HepG2 (cell line): ENCODE measurements around the gene CLPX. TPM values are rescaled to one million over a fixed set of nuclear protein-coding genes. Genes with fewer than 3 reads are reported as not detected.
A peak's percentile ranks its signal among the peaks of the same experiment; 100 is the strongest.

Source experiments
- AGO2 ChIP-seq: fragments of 200-400 bp; formaldehyde crosslinking; optimal IDR thresholded peaks from 2 replicates; pipeline ENCODE3; 2017; ENCODE audit warnings: mild to moderate bottlenecking, low read depth, low read length, moderate library complexity
- ASH2L ChIP-seq: fragments of 300-600, 200-600 bp; sonication (generic); IDR thresholded peaks from 2 replicates; pipeline ENCODE4 v1.7.0; 2017; ENCODE audit warnings: low read depth, mild to moderate bottlenecking, moderate library complexity, mixed read lengths, low read length; ENCODE audit not compliant: insufficient read length
- EP300 ChIP-seq, 3 experiments: sonication (generic) in 1 of 3; formaldehyde crosslinking in 1 of 3; IDR thresholded peaks; 2 replicates each; pipeline versions ENCODE4 v1.5.1 to v1.6.1; 2011 to 2020; ENCODE audit warnings: low read depth in 2 of 3, low read length in 2 of 3, borderline replicate concordance in 1 of 3, improper control_type of control experiment in 1 of 3, mild to moderate bottlenecking in 1 of 3, missing genetic modification reagents in 1 of 3, moderate library complexity in 1 of 3
- KDM5B ChIP-seq: sonication (generic); formaldehyde crosslinking; IDR thresholded peaks from 2 replicates; pipeline ENCODE4 v1.4.0; 2020; ENCODE audit warnings: missing genetic modification reagents, mild to moderate bottlenecking, borderline replicate concordance
- KIAA2018 ChIP-seq: sonication (generic); formaldehyde crosslinking; IDR thresholded peaks from 2 replicates; pipeline ENCODE4 v1.5.0; 2020; ENCODE audit warnings: mild to moderate bottlenecking, missing genetic modification reagents, borderline replicate concordance
- NFKB2 ChIP-seq: sonication (generic); formaldehyde crosslinking; IDR thresholded peaks from 2 replicates; pipeline ENCODE4 v1.4.0; 2020; ENCODE audit warnings: missing genetic modification reagents, borderline replicate concordance
- RFXAP ChIP-seq: sonication (generic); formaldehyde crosslinking; IDR thresholded peaks from 2 replicates; pipeline ENCODE4 v1.4.0; 2020; ENCODE audit warnings: missing genetic modification reagents, borderline replicate concordance
- RNF2 ChIP-seq: fragments of 450-650 bp; conservative IDR thresholded peaks from 2 replicates; pipeline ENCODE4 v1.6.1; 2016; ENCODE audit warnings: low read depth
- SIN3B ChIP-seq: fragments of 150-350 bp; IDR thresholded peaks from 2 replicates; pipeline ENCODE4 v1.6.1; 2014; ENCODE audit warnings: low read length
- SKI ChIP-seq: fragments of 450-650 bp; IDR thresholded peaks from one replicate; pipeline ENCODE4 v1.6.1; 2018; ENCODE audit warnings: mild to moderate bottlenecking; ENCODE audit not compliant: partially characterized antibody
- TCF12 ChIP-seq, 2 experiments: fragments of 450-650 bp in 1 of 2; sonication (generic) in 1 of 2; formaldehyde crosslinking in 1 of 2; IDR thresholded peaks; 2 replicates each; pipeline versions ENCODE4 v1.6.1 to v1.8.0; 2017 to 2022; ENCODE audit warnings: antibody characterized with exemption in 1 of 2, mild to moderate bottlenecking in 1 of 2, missing genetic modification reagents in 1 of 2, moderate library complexity in 1 of 2
- ZBTB43 ChIP-seq: sonication (generic); formaldehyde crosslinking; conservative IDR thresholded peaks from 2 replicates; pipeline ENCODE4 v1.4.0; 2020; ENCODE audit warnings: missing genetic modification reagents
- ZFX ChIP-seq: sonication (generic); formaldehyde crosslinking; IDR thresholded peaks from 2 replicates; pipeline ENCODE4 v1.4.0; 2020; ENCODE audit warnings: mild to moderate bottlenecking, low read depth, missing genetic modification reagents, moderate library complexity
- ZFY ChIP-seq: sonication (generic); formaldehyde crosslinking; IDR thresholded peaks from 2 replicates; pipeline ENCODE4 v1.4.0; 2020; ENCODE audit warnings: missing genetic modification reagents
- ZNF354B ChIP-seq: sonication (generic); formaldehyde crosslinking; IDR thresholded peaks from 2 replicates; pipeline ENCODE4 v1.8.0; 2022; ENCODE audit warnings: mild to moderate bottlenecking, missing genetic modification reagents
- ZNF781 ChIP-seq: sonication (generic); formaldehyde crosslinking; IDR thresholded peaks from 2 replicates; pipeline ENCODE4 v1.5.1; 2020; ENCODE audit warnings: borderline replicate concordance, mild to moderate bottlenecking, missing genetic modification reagents; ENCODE audit errors: not compliant biosample characterization
- polyA plus RNA-seq, 8 experiments: library from polyadenylated mRNA; depleted of rRNA in 3 of 8; stranded (reverse) in 7 of 8; unstranded in 1 of 8; fragments of >200 nt; fragmentation: Illumina TruSeq in 4 of 8; extraction: Trizol in 4 of 8; gene quantifications; 2 replicates each; pipeline versions ENCODE4 v1.2.1 to v1.2.3, GENCODE V29; 2011 to 2016; ENCODE audit warnings: low read depth in 4 of 8, missing spikeins in 1 of 8, mixed read lengths in 1 of 8; ENCODE audit not compliant: insufficient read depth in 1 of 8
- total RNA-seq, 5 experiments: library from RNA; depleted of rRNA; stranded (reverse); fragments of >200 nt; fragmentation: Illumina TruSeq; extraction: Trizol; gene quantifications; 2 replicates each; pipeline ENCODE4 v1.2.3, GENCODE V29; 2016; ENCODE audit warnings: low read depth in 1 of 5

Gene CLPX
- total and polyA plus RNA-seq, 2 of the 13 experiments (the other 11 are each of a cell fraction or from before 2014, with no cell fraction given), result 33.9 to 61.3 TPM

DNA sequence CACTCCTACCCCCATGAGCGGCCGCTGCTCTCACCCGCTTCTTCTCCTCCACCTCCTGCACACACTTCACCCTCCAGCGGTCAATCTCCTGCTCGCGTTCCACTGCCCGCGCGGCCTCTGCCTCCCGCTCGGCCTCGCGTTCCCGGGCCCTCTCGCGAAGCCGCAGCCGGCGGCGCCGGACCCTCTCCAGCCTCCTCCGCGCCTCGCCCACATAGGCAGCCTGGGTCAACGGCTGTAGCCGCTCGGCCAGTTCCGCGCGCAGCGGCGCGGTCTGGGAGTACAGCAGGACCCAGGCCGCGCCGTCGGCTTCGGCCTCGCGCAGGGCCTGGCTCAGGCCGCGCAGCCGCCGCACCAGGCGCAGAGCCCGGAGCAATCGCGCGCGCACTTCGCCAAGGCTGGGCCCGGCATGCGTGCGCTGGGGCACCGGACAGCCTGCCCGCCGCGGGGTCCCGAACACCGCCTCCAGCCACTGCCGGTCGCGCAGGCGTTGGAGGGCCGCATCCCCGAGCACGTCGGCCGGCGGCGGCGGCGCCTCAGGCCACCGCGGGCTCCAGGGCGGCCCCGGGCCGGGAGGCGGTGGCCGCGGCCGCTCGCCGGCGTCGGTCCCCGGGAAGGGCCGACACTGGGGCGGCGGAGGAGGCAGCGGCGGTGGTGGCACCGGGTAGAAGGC lies 52.1 kb downstream of the CLPX start (continued):
- TF ChIP-seq SIN3B, result no peak
- peak; percentile 74 for TF ChIP-seq ASH2L
- TF ChIP-seq KIAA2018 (CRISPR knock-in tag), result no peak
- TF ChIP-seq EP300 (IDR thresholded peaks at IDR 0.05; ENCODE audit: low read depth in 2 of 2, low read length in 2 of 2), result no peak
- 0 out of 2 replicates have a peak, but pooled peaks have one; percentile 11 for TF ChIP-seq EP300 (CRISPR knock-in tag; IDR thresholded peaks at IDR 0.05; ENCODE audit: borderline replicate concordance)
- no peak for TF ChIP-seq SKI
- TF ChIP-seq ZNF354B, result no peak
- TF ChIP-seq KDM5B (CRISPR knock-in tag), result 0 out of 2 replicates have a peak, but pooled peaks have one; percentile 20
- peak; percentile 84 for TF ChIP-seq ZFX
- TF ChIP-seq TCF12 (IDR thresholded peaks at IDR 0.05), result no peak
- TF ChIP-seq TCF12 (CRISPR knock-in tag; IDR thresholded peaks at IDR 0.05), result peak; percentile 29; the same call in 1 of the 2 replicates
- TF ChIP-seq RFXAP (CRISPR knock-in tag), result 0 out of 2 replicates have a peak, but pooled peaks have one; percentile 33
- peak; percentile 87 for TF ChIP-seq ZFY
- TF ChIP-seq AGO2, result peak; percentile 81
- TF ChIP-seq ZNF781 (CRISPR knock-in tag), result no peak
- TF ChIP-seq RNF2, result peak; percentile 86
- TF ChIP-seq NFKB2 (CRISPR knock-in tag), result peak; percentile 28; the same call in 1 of the 2 replicates
- TF ChIP-seq ZBTB43 (CRISPR knock-in tag), result 0 out of 2 replicates have a peak, but pooled peaks have one; percentile 27
